Measurements from ENCODE around the gene TMEM178A. TPM values are rescaled to one million over a fixed set of nuclear protein-coding genes. Genes with fewer than 3 reads are reported as not detected.

The TMEM178A gene
- total RNA-seq, 2 experiments from 2014 or later: 0.25 to 0.38 TPM

- no peak overlapping the region for H3K27ac ChIP-seq (ENCODE audit: low read depth, low read length, poor library complexity, severe bottlenecking)
- no peaks in the 10 kb centered on the region for H3K79me2 ChIP-seq (ENCODE audit: insufficient read depth, low read depth, low read length)
- BruUV-seq (replicated peaks): no TSS peak
- POLR2A ChIA-PET: interaction anchor here (1.8 kb wide), 1 partner anchor 10 kb away, joined by 5 read pairs; no protein-coding TSS in a partner anchor
- H3K36me3 ChIP-seq (ENCODE audit: insufficient read depth, low read length): no peaks in the 10 kb centered on the region
- DNase-seq (ENCODE audit: low spot score): no peak
- TF ChIP-seq EZH2phosphoT487 (IDR thresholded peaks at IDR 0.05; ENCODE audit: borderline replicate concordance, low read depth, low read length) (no peak), CTCF (conservative IDR thresholded peaks at IDR 0.05; ENCODE audit: low read length) (no peak)
- H3K9me3 ChIP-seq (ENCODE audit: low read length): no peaks in the 10 kb centered on the region
- no peaks in the 10 kb centered on the region for H4K20me1 ChIP-seq (ENCODE audit: insufficient read depth, low read length)
- H3K4me2 ChIP-seq (ENCODE audit: low read length): no peak overlapping the region
- intact Hi-C loops (cut with micrococcal nuclease; ENCODE audit: unreplicated experiment): no loop called here
- no peaks in the 10 kb centered on the region for H3K4me1 ChIP-seq (ENCODE audit: insufficient read depth, low read length, poor library complexity, severe bottlenecking)
- CTCF ChIA-PET (ENCODE audit: unreplicated experiment): no interaction called here
- H3K9me2 ChIP-seq (ENCODE audit: insufficient read depth, low read length): no peaks in the 10 kb centered on the region
- no peak overlapping the region for H3K4me3 ChIP-seq (ENCODE audit: low read depth, low read length, poor library complexity, severe bottlenecking)
- H2AFZ ChIP-seq (ENCODE audit: low read length): no peak overlapping the region
Measured at GRCh38 chr2:39689876-39690275, 24.2 kb downstream of the TMEM178A start.

DNA sequence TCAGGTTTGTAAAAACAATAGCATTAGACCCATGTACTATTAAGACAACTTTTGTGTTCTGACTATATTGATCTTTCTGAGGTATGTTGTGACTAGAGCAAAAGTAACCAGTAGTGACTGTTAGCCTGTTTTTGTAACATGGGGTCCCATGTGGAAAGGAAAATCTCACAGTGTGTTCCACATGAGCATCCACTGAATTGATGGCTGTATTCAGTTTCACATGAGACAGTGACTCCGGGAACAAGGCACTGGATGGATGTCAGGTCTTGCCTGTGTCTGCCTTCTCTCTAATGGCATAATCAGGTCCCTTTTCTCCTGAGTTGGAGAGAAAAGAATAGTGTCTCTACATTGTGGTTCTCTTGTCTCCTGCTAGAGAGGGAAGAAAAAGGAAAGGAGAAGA, 27.5 kb downstream of the TMEM178A start:
- intact Hi-C loops (cut with micrococcal nuclease; ENCODE audit: unreplicated experiment): no loop called here
- Histone ChIP-seq H3K27ac (ENCODE audit: low read depth, low read length, poor library complexity, severe bottlenecking) (no peak overlapping the region), H4K20me1 (ENCODE audit: insufficient read depth, low read length) (no peaks in the 10 kb centered on the region), H3K9me2 (ENCODE audit: insufficient read depth, low read length) (no peaks in the 10 kb centered on the region), H3K4me2 (ENCODE audit: low read length) (no peak overlapping the region), H3K36me3 (ENCODE audit: insufficient read depth, low read length) (no peaks in the 10 kb centered on the region), H2AFZ (ENCODE audit: low read length) (no peak overlapping the region), H3K4me3 (ENCODE audit: low read depth, low read length, poor library complexity, severe bottlenecking) (no peak overlapping the region), H3K9me3 (ENCODE audit: low read length) (no peaks in the 10 kb centered on the region), H3K79me2 (ENCODE audit: insufficient read depth, low read depth, low read length) (no peaks in the 10 kb centered on the region), H3K4me1 (ENCODE audit: insufficient read depth, low read length, poor library complexity, severe bottlenecking) (no peaks in the 10 kb centered on the region)
- no TSS peak for BruUV-seq (replicated peaks)
- DNase-seq (ENCODE audit: low spot score): no peak
- CTCF ChIA-PET (ENCODE audit: unreplicated experiment): no interaction called here
- POLR2A ChIA-PET: no interaction called here
- TF ChIP-seq EZH2phosphoT487 (IDR thresholded peaks at IDR 0.05; ENCODE audit: borderline replicate concordance, low read depth, low read length) (no peak), CTCF (conservative IDR thresholded peaks at IDR 0.05; ENCODE audit: low read length) (no peak)

DNA sequence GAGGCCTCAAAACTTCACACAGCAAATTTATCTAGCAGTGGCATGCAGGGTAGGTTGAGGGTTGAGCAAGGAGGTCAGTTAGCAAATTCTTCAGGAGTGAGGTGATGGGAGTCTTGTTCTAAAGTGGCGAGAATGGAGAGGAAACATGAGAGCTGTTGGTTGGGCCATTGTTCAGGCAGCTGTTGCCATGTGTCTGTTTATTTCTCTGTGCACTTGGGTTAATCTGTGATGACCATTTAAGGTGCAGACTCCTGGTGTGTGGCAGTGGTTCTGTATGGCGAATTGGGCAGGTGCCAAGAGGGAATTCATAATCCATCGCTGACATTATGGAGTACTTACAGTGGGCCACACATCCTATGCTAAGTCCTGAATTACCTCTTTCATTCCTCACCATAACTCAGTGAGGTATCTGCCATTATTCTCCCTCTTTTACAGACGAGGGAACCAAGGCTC, 30.4 kb downstream of the TMEM178A start:
- Histone ChIP-seq H2AFZ (ENCODE audit: low read length) (no peak overlapping the region), H3K27ac (ENCODE audit: low read depth, low read length, poor library complexity, severe bottlenecking) (no peak overlapping the region), H3K9me3 (ENCODE audit: low read length) (peaks cover 3% of the 10 kb centered on the region; the same call in 1 of the 2 replicates), H3K4me1 (ENCODE audit: insufficient read depth, low read length, poor library complexity, severe bottlenecking) (no peaks in the 10 kb centered on the region), H3K4me3 (ENCODE audit: low read depth, low read length, poor library complexity, severe bottlenecking) (no peak overlapping the region), H3K4me2 (ENCODE audit: low read length) (no peak overlapping the region), H3K36me3 (ENCODE audit: insufficient read depth, low read length) (no peaks in the 10 kb centered on the region), H3K79me2 (ENCODE audit: insufficient read depth, low read depth, low read length) (no peaks in the 10 kb centered on the region), H3K9me2 (ENCODE audit: insufficient read depth, low read length) (no peaks in the 10 kb centered on the region), H4K20me1 (ENCODE audit: insufficient read depth, low read length) (no peaks in the 10 kb centered on the region)
- TF ChIP-seq CTCF (conservative IDR thresholded peaks at IDR 0.05; ENCODE audit: low read length) (no peak), EZH2phosphoT487 (IDR thresholded peaks at IDR 0.05; ENCODE audit: borderline replicate concordance, low read depth, low read length) (no peak)
- DNase-seq (ENCODE audit: low spot score): no peak
- POLR2A ChIA-PET: interaction anchor here (1.0 to 1.6 kb wide), 2 partner anchors 8 to 183 kb away, joined by 3 to 4 read pairs; no protein-coding TSS in a partner anchor
- CTCF ChIA-PET (ENCODE audit: unreplicated experiment): interaction anchor here (0.6 kb wide), 1 partner anchor 471 kb away, joined by 3 read pairs; no protein-coding TSS in a partner anchor
- no TSS peak for BruUV-seq (replicated peaks)
- intact Hi-C loops (cut with micrococcal nuclease; ENCODE audit: unreplicated experiment): no loop called here
